HuH-7 (cell line): Measurements from ENCODE around the gene ANXA6.
A peak's percentile ranks its signal among the peaks of the same experiment; 100 is the strongest.

Source experiments
- DNase-seq: peaks from one replicate; pipeline ENCODE4 v3.0.0; 2011; ENCODE audit warnings: low spot score

Gene ANXA6

DNA sequence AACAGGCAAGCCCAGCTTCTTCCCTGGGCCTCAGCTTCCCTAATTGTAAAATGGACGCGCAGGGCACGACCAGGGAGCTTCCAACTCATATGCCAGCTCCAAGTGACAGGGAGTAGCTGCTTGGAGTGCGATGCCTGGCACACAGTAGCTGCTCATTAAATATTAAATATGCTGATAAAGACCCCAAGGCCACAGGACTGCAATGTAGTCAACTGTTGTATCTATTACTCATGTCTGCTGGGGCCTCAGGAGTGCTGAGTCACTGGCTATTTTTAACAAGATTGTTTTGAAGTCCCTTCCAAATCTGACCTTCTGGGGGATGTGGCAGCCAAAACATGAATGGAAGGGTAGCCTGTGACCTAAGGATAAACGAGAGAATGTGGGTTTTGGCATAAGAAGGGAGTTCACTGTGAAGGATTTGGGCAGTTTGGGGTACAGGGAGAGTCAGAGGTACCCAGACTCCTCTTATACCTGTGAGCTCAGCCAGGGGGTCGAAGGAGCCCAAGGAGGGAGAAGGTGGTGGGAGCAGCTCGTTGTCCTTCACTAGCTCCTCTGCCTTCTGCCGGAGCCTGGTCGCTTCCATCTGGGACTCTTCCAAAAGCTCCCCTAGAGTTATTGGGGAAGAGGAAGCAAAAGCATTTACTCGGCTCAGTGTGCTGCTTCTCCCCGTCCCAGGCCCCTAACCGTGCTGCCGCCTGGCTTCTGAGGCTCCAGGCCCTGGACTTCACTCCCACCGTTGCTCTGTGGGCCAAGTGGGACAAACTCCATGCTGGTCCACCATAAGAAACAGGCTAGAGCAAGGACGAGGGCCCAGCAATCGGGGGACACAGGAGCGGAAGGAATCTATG lies 94.2 kb downstream of the ANXA6 start:
- no peak for DNase-seq

DNA sequence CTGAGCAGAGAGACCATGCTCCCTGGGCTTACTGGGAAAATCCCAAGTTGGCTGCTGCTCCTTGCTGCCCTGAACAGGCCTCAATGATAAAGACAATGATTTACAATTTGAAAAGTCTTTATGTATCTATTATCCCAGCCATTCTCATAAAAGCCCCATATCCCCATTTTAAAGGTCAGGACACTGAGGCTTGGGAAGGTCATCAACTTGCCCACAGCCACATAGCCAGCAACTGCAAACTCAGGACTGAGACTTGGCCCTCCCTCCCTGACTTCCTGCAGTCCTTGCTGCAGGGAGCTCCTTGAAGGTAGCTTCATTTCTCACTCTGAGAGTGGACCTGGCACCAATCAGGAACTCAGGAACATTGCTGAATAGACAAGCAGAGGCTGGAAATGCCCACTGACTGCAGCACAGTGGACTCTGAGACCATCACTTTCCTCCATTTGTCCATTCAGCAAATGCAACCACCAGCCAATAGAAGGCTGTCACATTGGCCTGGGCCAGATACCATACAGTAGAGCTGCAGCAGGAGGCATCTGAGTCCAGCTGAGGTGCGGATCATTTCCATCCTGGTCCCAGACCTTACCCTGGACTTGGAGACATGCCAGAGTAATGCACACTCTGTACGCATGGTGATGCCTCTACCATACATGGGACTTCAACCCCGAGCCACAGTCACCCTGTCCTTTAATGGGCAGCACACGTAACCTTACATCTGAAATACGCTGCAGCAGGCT lies 95.0 kb downstream of the ANXA6 start:
- DNase-seq: no peak

DNA sequence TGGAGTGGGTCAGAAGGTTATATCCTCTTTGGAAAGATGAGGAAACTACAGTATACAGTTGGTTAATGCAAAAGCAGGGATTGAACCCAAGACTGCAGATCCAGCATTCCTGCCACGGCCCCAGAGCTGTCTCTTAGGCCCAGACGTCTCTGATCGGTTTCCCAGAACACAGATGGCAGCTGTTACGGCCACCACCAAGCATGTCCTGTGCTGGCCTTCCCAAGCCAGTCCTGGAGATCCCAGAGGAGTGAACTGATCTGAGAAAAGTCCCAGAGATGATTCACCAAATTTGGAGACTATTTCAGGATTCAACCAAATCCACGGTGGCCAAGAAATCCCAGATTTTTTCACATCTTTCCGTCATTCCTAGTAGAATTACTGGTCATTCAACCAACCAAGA lies 96.8 kb downstream of the ANXA6 start:
- DNase-seq: no peak

DNA sequence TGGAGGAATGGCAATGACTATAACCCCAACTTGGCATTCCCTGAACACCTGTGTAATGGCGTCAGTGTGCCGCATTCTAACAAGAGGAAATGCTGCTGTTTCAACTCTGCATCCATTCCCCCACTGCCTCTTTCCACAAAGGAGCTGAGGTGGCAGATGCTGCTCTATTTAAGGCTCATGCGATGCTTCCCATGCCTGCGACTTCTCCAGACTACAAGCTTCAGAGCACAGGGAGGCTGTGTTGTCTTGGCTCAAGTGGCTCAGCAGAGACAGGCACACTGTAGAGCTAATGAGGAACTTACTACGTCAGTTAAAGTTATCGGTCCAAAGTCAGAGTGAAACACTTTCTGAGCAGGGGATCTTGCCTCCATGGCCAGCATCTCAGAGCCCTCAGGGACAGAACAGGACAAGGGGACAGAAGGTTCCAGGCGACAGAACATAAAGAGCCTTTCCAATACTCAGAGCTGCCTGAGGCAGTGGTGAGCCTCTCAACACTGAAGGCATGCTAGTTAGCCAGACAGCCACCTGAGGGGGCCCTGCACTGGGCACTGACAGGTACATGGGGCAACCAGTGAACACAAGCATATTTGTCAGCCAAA lies 98.6 kb downstream of the ANXA6 start:
- no peak for DNase-seq

DNA sequence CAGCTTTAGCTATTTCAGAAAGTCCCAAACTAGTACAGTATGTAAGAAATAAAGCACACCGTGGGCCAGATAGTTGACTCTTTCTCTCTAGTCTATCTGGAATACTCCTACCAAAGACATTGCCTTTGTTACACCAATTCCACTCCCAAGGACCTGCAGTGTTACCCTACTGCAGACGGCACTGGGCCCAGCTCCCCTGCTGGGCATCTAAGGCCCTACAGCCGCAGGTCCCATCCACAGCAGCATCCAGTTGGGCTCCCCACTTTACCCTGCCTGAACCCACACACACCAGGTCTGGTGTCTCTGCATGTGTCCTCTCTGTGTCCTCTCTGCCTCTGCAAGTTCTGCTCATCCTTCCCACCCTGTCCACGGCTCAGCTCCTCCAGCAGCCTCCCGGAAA lies 99.3 kb downstream of the ANXA6 start:
- no peak for DNase-seq

DNA sequence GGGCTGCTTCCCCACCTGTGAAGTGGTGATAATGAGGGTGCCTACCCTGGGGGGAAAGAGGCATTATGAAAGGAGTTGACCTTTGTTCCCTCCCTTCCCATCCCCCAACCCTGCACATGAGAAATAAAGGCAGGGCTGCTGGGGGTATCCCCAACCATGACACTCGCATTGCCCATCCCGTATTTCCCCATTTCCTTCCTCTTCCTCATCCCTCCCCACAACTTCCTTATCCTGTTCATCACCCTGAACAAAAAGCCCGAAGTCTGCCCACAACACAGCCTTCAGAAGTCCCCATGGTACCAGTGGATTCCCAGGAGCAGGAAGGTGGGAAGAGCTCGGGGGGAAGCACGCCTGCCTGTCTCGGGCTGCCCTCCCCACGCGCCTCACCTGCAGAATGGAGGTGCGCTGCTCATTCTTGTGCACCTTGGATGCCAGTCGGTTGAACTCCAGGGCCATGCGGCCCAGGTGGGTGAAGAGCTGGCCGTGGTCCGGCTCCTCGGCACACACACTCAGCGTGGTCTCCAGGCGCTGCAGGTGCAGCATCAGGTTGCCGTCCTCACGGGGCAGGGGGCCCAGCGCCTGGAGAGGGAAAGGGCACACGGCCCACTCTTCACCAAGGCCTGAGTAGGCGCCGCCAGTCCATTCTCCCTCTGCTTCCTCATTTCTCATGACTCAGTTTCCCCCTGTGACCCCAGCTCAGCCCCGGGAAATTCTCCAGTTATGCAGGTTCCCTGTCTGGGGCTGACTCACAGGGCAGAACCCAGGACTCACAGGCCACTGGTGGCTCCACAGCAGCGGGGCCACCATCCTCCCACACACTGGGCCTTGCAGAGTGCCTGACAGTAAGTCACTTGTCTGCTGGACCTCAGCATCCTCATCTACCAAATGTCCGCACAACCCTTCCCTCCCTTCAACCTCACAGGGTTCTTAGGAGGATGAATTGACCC lies 100.9 kb downstream of the ANXA6 start:
- no peak for DNase-seq

DNA sequence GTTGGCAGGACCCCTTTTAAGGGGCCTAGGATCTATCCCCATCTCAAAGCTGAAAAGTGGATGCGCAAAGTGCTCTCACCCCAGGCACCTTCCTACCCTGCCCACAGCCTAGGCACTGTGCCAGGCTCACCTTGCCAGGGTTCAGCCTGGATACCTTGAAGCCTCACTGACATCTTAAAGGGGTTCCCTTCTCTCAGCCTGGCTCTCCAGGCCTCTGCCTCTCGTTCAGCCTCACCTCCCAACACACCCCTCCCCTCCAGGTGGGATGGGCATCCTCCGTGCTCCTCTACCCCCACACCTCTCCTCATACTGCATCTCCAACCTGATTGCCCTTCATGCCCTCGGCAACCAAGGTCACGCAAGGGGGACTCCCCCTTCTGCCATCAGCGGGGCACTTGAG lies 102.2 kb downstream of the ANXA6 start:
- DNase-seq: no peak

DNA sequence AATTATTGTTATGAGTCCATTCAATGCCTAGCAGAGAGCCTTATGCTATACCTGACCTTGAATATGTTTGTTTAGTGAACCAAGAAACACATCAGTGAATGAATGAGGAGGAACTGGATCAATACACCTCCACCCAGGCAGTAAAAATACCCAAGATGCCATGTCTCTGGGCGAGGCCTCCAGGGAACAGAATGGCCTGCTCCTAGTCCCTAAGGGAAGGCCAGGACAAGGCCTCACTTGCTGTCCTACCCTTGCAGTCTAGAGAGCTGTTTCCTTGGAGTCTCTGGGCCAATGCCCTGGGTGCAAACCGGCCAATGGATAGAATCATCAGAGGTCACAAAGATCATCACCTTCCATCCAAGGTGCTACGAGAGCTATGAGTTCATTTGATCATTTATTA lies 102.9 kb downstream of the ANXA6 start:
- no peak for DNase-seq

DNA sequence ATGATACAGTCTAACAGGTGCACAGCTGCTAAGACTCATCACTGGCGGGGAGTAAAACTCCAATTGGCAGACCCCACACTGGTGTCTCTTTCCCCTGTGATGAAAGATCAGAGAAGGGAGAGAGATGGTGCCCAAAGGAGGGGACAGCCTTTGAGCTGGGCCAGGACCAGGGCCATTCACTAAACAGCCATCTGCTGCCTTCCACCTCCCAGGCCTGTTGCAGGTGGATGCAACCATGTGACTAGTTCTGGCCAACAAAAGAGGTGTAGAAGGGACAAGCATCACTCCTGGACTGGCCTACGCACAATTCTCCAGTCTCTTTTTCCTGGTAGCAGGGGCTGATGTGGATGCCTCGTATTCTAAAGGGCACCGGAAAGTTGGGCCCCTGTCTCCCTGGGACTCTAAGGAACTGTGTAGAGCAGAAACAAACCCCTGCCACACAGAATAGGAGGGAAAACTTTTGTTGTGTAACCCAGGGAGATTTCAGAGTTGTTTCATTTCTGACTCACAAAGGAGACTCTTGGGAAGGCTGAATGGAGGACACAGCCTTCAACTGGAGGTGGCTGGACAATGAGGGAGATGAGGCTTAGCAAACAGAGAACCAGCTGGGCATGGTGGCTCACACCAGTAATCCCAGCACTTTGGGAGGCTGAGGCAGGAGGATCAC lies 103.7 kb downstream of the ANXA6 start:
- DNase-seq: no peak

DNA sequence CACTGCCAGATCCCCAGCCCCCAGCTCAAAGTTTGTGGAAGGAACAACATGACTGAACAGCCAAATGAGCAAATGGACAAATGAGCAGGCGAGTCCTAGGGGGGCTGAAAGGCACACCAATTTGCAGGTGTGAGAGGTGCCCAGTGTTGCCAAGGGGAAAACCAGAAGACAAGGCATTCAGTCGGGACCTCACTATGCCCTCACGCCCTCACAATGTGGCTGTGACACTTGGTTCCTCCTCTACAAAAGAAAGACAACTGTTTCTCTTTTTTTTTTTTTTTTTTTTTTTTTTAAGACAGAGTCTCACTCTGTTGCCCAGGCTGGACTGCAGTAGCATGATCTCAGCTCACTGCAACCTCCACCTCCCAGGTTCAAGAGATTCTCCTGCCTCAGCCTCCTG lies 104.7 kb downstream of the ANXA6 start:
- DNase-seq: no peak

DNA sequence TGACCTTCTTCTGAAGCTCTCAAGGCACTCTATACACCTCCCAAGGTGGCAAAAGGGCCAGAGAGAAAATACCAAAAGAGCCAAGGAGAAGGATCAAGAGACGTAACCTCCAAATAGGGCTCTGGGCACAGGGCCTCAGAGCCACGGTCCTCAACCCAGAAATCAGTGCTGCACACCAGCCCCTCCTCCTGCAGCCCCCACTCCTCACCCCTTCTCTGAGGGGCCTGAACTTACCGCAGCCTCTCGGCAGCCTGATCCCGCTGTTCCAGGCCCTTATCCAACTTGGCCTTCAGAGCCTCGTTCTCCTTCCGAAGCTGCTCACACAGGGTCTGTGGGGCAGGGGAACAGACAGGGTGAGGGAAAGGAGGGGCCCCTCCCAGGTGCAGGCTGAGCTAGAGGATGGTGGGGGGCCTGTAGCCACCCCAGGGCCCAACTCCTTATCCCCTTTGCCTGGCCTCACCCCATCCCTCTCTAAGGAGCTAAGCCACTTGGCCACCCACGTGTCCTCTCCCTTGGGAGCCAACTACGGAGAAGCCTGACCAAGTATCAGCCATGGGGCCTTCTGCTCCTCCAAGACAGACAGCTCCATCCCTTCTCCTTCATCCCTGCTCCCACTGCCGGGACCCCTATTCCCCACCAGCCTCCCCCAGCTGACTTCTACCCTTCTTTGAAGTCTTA lies 105.5 kb downstream of the ANXA6 start:
- DNase-seq: no peak

DNA sequence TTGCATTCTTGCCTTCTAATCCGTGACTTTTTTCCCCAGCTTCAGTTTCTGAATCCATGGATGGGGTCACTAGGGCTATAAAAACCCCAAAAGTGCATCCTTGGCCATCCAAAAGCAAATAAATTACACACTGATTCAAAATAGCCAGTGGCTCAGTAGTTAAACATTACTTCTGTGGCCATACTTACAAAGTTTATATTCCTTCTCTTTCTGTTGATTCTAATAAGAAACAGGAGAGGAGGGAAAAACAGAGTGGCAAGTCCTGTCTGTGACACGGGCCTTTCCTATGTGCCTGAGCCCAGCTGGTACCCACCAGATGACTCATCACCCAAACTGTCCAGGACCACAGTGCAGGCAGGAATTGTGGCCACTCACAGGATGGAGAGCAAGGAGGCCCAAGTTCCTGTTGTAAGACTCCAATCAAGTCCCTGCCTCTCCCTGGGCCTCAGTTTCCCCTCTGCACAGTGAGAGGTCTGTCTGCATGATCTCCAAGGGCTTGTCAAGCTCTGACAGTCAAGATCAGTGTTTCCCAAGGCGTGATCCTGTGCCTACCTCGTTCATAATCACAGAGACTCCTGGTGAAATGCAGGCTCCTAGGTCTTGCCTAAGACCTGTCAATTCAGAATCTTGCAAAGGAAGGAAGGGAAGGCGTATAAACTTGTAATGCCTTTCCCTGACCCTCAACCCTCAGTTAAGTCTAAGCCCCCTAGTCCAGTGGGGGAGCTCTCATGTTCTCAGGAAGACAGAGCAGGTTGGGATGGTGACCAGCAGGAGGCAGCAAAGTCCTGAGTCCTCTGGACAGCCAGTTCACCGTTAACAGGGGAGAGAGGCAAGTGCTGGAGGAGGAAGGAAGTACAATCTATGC lies 106.3 kb downstream of the ANXA6 start:
- DNase-seq: peak; percentile 93
